ENCODE data around the gene CD82.

- TF ChIP-seq EZH2 (IDR thresholded peaks at IDR 0.05) (no peak), POLR2AphosphoS5 (IDR thresholded peaks at IDR 0.05; ENCODE audit: borderline replicate concordance, low read depth, low read length) (no peak)
Measured at GRCh38 chr11:44658506-44658850, 93.0 kb downstream of the CD82 start.

All from SK-N-MC (cell line).